Panc1 (cell line): ENCODE results near the gene TLE4.

ENCODE experiments used
- CTCF ChIP-seq: fragments of 450-650 bp; IDR thresholded peaks from 2 replicates; pipeline ENCODE4 v1.5.1; 2017; ENCODE audit warnings: mild to moderate bottlenecking
- POLR2AphosphoS5 ChIP-seq: IDR thresholded peaks from 2 replicates; pipeline ENCODE4 v1.6.1; 2012; ENCODE audit warnings: mild to moderate bottlenecking, low read depth, low read length, moderate library complexity
- REST ChIP-seq, 2 experiments: IDR thresholded peaks; 2 replicates each; pipeline ENCODE4 v1.6.1; 2011 to 2012; ENCODE audit warnings: low read depth in 2 of 2, control low read depth in 1 of 2, low read length in 1 of 2, mild to moderate bottlenecking in 1 of 2, moderate library complexity in 1 of 2; ENCODE audit not compliant: insufficient read depth in 1 of 2
- TCF7L2 ChIP-seq: IDR thresholded peaks from 2 replicates; pipeline ENCODE4 v1.6.1; 2011; ENCODE audit warnings: mild to moderate bottlenecking, low read depth, low read length, inconsistent platforms

- TF ChIP-seq POLR2AphosphoS5, result no peak
- TF ChIP-seq CTCF, result no peak
- no peak for TF ChIP-seq TCF7L2
- TF ChIP-seq REST (IDR thresholded peaks at IDR 0.05; ENCODE audit: insufficient read depth in 1 of 2, low read depth in 2 of 2, low read length in 1 of 2), result no peak
These were observed 79.6 kb downstream of the TLE4 start for GRCh38 chr9:79651251-79651795.
